Thyroid gland (tissue), 4 donors: ENCODE measurements around the gene PRKCQ.

Experiments
- POLR2A ChIP-seq, 2 donors: fragments of 450-650 bp; IDR thresholded peaks; one replicate each; pipeline ENCODE4 v1.6.1; 2017; ENCODE audit warnings: antibody characterized with exemption in 2 of 2, mild to moderate bottlenecking in 2 of 2, moderate library complexity in 1 of 2
- TF ChIP-seq, protein P1 (sequence below), 6 experiments: fragments of 200-600 bp in 3 of 6; fragments of 450-650 bp in 3 of 6; sonication (generic) in 3 of 6; IDR thresholded peaks; one replicate each; pipeline ENCODE4 v1.5.1; 2016 to 2019; ENCODE audit warnings: antibody characterized with exemption in 6 of 6, mild to moderate bottlenecking in 2 of 6, inconsistent platforms in 1 of 6, moderate library complexity in 1 of 6

DNA sequence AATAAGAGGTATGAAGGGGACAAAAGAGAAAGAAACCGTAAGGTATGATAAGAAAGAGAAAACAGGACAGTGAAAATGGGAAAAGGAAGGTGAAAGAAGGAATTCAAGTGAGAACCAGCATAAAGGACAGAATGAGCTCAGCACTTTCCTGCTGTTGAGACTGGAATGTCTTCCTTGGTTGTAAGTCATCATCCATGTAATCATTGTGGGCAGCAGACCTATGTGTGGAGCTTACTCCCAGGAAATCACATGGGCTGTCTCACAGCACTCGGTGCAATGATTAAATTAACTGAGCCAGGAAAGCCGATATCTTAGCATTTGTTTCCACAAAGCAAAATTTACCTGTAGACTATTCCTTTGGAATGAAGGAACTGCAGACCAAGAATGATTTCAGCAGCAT, 118.1 kb downstream of the PRKCQ start:
- TF ChIP-seq, protein P1, sequence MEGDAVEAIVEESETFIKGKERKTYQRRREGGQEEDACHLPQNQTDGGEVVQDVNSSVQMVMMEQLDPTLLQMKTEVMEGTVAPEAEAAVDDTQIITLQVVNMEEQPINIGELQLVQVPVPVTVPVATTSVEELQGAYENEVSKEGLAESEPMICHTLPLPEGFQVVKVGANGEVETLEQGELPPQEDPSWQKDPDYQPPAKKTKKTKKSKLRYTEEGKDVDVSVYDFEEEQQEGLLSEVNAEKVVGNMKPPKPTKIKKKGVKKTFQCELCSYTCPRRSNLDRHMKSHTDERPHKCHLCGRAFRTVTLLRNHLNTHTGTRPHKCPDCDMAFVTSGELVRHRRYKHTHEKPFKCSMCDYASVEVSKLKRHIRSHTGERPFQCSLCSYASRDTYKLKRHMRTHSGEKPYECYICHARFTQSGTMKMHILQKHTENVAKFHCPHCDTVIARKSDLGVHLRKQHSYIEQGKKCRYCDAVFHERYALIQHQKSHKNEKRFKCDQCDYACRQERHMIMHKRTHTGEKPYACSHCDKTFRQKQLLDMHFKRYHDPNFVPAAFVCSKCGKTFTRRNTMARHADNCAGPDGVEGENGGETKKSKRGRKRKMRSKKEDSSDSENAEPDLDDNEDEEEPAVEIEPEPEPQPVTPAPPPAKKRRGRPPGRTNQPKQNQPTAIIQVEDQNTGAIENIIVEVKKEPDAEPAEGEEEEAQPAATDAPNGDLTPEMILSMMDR (IDR thresholded peaks at IDR 0.05): no peak
- no peak for TF ChIP-seq POLR2A (IDR thresholded peaks at IDR 0.05)
